Neural cell (in vitro differentiated cells): Measurements from ENCODE around the gene PHF5A. TPM values are rescaled to one million over a fixed set of nuclear protein-coding genes. Genes with fewer than 3 reads are reported as not detected.

Experiments used
- H2AFZ ChIP-seq: fragments of 200-600, 300-800 bp; sonication (generic), shearing (Covaris generic); 2 replicates; pipeline ENCODE4 v1.6.0; 2014; ENCODE audit warnings: low read depth, mild to moderate bottlenecking, antibody characterized with exemption, low read length, moderate library complexity
- H3F3A ChIP-seq: fragments of 200-600 bp; shearing (Covaris generic); 2 replicates; pipeline ENCODE4 v1.6.1; 2016; ENCODE audit warnings: mild to moderate bottlenecking, moderate library complexity, mixed read lengths, antibody characterized with exemption, low read length; ENCODE audit not compliant: insufficient read depth, poor library complexity, severe bottlenecking
- H3K27ac ChIP-seq: fragments of 200-600, 300-800 bp; sonication (generic), shearing (Covaris generic); 2 replicates; pipeline ENCODE4 v1.5.1; 2014; ENCODE audit warnings: mild to moderate bottlenecking, low read length, moderate library complexity
- H3K27me3 ChIP-seq: fragments of 300-800, 200-600 bp; sonication (generic), shearing (Covaris generic); 2 replicates; pipeline ENCODE4 v1.6.0; 2014; ENCODE audit warnings: mild to moderate bottlenecking, low read depth, low read length, moderate library complexity; ENCODE audit not compliant: insufficient read depth
- H3K36me3 ChIP-seq: fragments of 300-800, 200-600 bp; sonication (generic), shearing (Covaris generic); 2 replicates; pipeline ENCODE4 v1.5.1; 2014; ENCODE audit warnings: mild to moderate bottlenecking, antibody characterized with exemption, low read length, moderate library complexity; ENCODE audit not compliant: insufficient read depth
- H3K4me2 ChIP-seq: fragments of 300-800, 200-600 bp; sonication (generic), shearing (Covaris generic); 2 replicates; pipeline ENCODE4 v1.6.0; 2014; ENCODE audit warnings: mild to moderate bottlenecking, low read length
- H3K4me3 ChIP-seq: fragments of 300-800, 200-600 bp; sonication (generic), shearing (Covaris generic); 2 replicates; pipeline ENCODE4 v1.5.1; 2014; ENCODE audit warnings: mild to moderate bottlenecking, low read length, moderate library complexity
- H3K79me2 ChIP-seq: fragments of 200-600 bp; shearing (Covaris generic); replicated peaks from 2 replicates; pipeline ENCODE4 v1.6.0; 2014; ENCODE audit warnings: mild to moderate bottlenecking, low read length, moderate library complexity; ENCODE audit not compliant: insufficient read depth
- H3K9ac ChIP-seq: fragments of 300-800, 200-600 bp; sonication (generic), shearing (Covaris generic); 2 replicates; pipeline ENCODE4 v1.6.1; 2016; ENCODE audit warnings: mild to moderate bottlenecking, low read length, mixed read lengths
- H3K9me2 ChIP-seq: fragments of 200-600 bp; shearing (Covaris generic); 2 replicates; pipeline ENCODE4 v1.6.1; 2016; ENCODE audit warnings: mild to moderate bottlenecking, low read length, mixed read lengths; ENCODE audit not compliant: insufficient read depth
- H3K9me3 ChIP-seq: fragments of 200-600, 300-800 bp; sonication (generic), shearing (Covaris generic); 2 replicates; pipeline ENCODE4 v1.6.1; 2016; ENCODE audit warnings: mild to moderate bottlenecking, mixed run types, low read length, moderate library complexity, mixed read lengths
- H4K20me1 ChIP-seq: fragments of 200-600 bp; shearing (Covaris generic); 2 replicates; pipeline ENCODE4 v1.6.1; 2016; ENCODE audit warnings: mild to moderate bottlenecking, mixed run types; ENCODE audit not compliant: insufficient read depth
- CTCF ChIP-seq: fragments of 450-650 bp; IDR thresholded peaks from 2 replicates; pipeline ENCODE4 v1.5.1; 2014; ENCODE audit warnings: antibody characterized with exemption, mild to moderate bottlenecking, moderate library complexity; ENCODE audit not compliant: poor library complexity, severe bottlenecking
- EP300 ChIP-seq: fragments of 450-650 bp; conservative IDR thresholded peaks from 2 replicates; pipeline ENCODE4 v1.6.1; 2014; ENCODE audit warnings: antibody characterized with exemption, mild to moderate bottlenecking, moderate library complexity; ENCODE audit not compliant: poor library complexity, severe bottlenecking
- EZH2 ChIP-seq: fragments of 200-600, 300-800 bp; shearing (Covaris generic), sonication (generic); IDR thresholded peaks from 2 replicates; pipeline ENCODE4 v1.6.1; 2014; ENCODE audit warnings: antibody characterized with exemption, low read length, borderline replicate concordance, mild to moderate bottlenecking; ENCODE audit not compliant: insufficient read depth, poor library complexity, severe bottlenecking
- MXI1 ChIP-seq: fragments of 450-650 bp; conservative IDR thresholded peaks from 2 replicates; pipeline ENCODE4 v1.6.1; 2014; ENCODE audit warnings: antibody characterized with exemption, mild to moderate bottlenecking; ENCODE audit not compliant: poor library complexity, severe bottlenecking
- POLR2AphosphoS5 ChIP-seq: IDR thresholded peaks from 2 replicates; pipeline ENCODE4 v1.6.1; 2012
- RAD21 ChIP-seq: fragments of 450-650 bp; conservative IDR thresholded peaks from 2 replicates; pipeline ENCODE4 v1.6.1; 2014; ENCODE audit warnings: antibody characterized with exemption, mild to moderate bottlenecking, moderate library complexity
- REST ChIP-seq: IDR thresholded peaks from 2 replicates; pipeline ENCODE4 v1.6.1; 2012; ENCODE audit warnings: borderline replicate concordance
- SMC3 ChIP-seq: fragments of 450-650 bp; conservative IDR thresholded peaks from 2 replicates; pipeline ENCODE4 v1.6.1; 2014; ENCODE audit warnings: antibody characterized with exemption, mild to moderate bottlenecking, moderate library complexity; ENCODE audit not compliant: poor library complexity
- TAF1 ChIP-seq: IDR thresholded peaks from 2 replicates; pipeline ENCODE4 v1.6.1; 2012; ENCODE audit warnings: low read depth
- polyA plus RNA-seq: library from polyadenylated mRNA; depleted of rRNA; stranded (reverse); fragments of >200 nt; gene quantifications from 2 replicates; pipeline ENCODE4 v1.2.3, GENCODE V29; 2014

PHF5A gene
- polyA plus RNA-seq, 1 donor from 2014 or later, result 148 TPM

GRCh38 chr22:41429232-41429950, 39.1 kb downstream of the PHF5A start:
- H3K9ac ChIP-seq, result no peak overlapping the region
- H3F3A ChIP-seq, result no peaks in the 10 kb centered on the region
- no peaks in the 10 kb centered on the region for H4K20me1 ChIP-seq
- no peak overlapping the region for H2AFZ ChIP-seq
- no peak overlapping the region for H3K4me3 ChIP-seq
- no peaks in the 10 kb centered on the region for H3K27me3 ChIP-seq
- H3K27ac ChIP-seq, result no peak overlapping the region
- no peaks in the 10 kb centered on the region for H3K9me2 ChIP-seq
- TF ChIP-seq REST (no peak), TAF1 (no peak), SMC3 (no peak), MXI1 (no peak), CTCF (no peak), EP300 (no peak), POLR2AphosphoS5 (no peak)
- H3K79me2 ChIP-seq, result no peaks in the 10 kb centered on the region
- no peaks in the 10 kb centered on the region for H3K36me3 ChIP-seq
- no peaks in the 10 kb centered on the region for H3K9me3 ChIP-seq
- H3K4me2 ChIP-seq, result no peak overlapping the region

- no peaks in the 10 kb centered on the region for H4K20me1 ChIP-seq
- H3K4me2 ChIP-seq, result no peak overlapping the region
- no peak overlapping the region for H3K9ac ChIP-seq
- no peak overlapping the region for H3K27ac ChIP-seq
- H3K4me3 ChIP-seq, result no peak overlapping the region
- H3K9me3 ChIP-seq, result no peaks in the 10 kb centered on the region
- no peaks in the 10 kb centered on the region for H3K79me2 ChIP-seq
- TF ChIP-seq TAF1 (no peak), RAD21 (no peak), SMC3 (no peak), EP300 (no peak), POLR2AphosphoS5 (no peak), REST (no peak), MXI1 (no peak), EZH2 (no peak)
- no peaks in the 10 kb centered on the region for H3K36me3 ChIP-seq
- H3K9me2 ChIP-seq, result no peaks in the 10 kb centered on the region
- no peaks in the 10 kb centered on the region for H3F3A ChIP-seq
- H3K27me3 ChIP-seq, result no peaks in the 10 kb centered on the region
- H2AFZ ChIP-seq, result no peak overlapping the region
These were observed 42.7 kb downstream of the PHF5A start for GRCh38 chr22:41425660-41426365.
